ENCODE measurements around the gene PLEKHF1.

The PLEKHF1 gene

DNA sequence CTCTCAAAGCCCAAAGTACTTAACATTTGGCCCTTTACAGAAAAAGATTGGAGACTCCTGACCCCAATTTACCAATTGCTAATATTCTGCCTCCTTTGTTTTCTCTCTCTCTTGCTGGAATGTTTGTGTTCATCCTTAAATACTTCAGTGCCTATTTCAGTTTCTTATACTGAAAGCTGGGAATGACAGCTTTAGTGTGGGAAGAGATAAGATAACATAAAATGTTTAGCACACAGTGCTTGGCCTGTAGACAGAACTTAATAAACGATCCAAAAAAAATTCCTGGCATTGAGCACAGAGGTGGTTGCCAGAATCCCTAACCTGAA, 3.0 kb upstream of the PLEKHF1 start:
- peak overlapping the region; percentile 70 for H3K27ac ChIP-seq
- no peak for TF ChIP-seq ZFX (IDR thresholded peaks at IDR 0.05)
- TF ChIP-seq, protein P1, sequence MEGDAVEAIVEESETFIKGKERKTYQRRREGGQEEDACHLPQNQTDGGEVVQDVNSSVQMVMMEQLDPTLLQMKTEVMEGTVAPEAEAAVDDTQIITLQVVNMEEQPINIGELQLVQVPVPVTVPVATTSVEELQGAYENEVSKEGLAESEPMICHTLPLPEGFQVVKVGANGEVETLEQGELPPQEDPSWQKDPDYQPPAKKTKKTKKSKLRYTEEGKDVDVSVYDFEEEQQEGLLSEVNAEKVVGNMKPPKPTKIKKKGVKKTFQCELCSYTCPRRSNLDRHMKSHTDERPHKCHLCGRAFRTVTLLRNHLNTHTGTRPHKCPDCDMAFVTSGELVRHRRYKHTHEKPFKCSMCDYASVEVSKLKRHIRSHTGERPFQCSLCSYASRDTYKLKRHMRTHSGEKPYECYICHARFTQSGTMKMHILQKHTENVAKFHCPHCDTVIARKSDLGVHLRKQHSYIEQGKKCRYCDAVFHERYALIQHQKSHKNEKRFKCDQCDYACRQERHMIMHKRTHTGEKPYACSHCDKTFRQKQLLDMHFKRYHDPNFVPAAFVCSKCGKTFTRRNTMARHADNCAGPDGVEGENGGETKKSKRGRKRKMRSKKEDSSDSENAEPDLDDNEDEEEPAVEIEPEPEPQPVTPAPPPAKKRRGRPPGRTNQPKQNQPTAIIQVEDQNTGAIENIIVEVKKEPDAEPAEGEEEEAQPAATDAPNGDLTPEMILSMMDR (conservative IDR thresholded peaks at IDR 0.05) = no peak

DNA sequence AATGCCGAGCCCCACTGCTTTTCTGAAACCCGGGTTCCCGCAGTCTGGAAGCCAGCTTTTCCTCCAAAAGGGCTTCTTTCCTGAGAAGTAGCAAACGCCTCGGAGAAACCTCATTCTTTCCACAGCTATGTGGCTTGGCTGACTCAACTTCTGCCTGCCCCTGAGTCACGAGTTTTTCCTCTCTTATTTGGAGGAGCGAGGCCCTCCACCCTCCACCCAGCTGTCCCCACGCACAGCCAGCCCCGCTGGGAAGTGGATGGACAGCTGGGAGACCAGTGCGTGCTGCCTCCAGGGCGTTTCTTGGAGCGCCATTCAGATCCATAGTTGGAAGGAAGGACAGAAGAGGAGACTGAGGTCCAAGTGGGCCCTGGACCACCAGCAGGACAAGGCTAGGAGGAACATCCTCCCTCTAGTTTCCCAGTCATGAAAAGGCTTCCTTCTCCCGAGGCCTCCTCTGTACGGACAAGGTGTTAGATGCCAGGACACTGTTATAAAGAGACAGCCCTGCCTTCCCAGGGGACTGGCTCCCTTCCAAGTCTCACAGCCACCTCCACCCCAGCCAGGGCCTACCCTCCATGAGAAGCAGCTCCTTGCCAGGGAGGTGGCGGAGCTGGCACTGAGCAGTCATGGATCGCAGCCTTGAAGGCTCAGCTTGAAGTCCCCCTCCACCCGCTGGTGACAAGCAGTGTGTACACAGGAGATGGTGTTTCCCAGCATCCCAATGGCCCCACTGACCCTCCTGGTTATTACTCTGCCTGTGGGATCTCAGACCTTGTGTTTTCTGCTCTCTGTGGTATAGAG, 2.5 kb upstream of the PLEKHF1 start:
- peak overlapping the region; percentile 70 for H3K27ac ChIP-seq

DNA sequence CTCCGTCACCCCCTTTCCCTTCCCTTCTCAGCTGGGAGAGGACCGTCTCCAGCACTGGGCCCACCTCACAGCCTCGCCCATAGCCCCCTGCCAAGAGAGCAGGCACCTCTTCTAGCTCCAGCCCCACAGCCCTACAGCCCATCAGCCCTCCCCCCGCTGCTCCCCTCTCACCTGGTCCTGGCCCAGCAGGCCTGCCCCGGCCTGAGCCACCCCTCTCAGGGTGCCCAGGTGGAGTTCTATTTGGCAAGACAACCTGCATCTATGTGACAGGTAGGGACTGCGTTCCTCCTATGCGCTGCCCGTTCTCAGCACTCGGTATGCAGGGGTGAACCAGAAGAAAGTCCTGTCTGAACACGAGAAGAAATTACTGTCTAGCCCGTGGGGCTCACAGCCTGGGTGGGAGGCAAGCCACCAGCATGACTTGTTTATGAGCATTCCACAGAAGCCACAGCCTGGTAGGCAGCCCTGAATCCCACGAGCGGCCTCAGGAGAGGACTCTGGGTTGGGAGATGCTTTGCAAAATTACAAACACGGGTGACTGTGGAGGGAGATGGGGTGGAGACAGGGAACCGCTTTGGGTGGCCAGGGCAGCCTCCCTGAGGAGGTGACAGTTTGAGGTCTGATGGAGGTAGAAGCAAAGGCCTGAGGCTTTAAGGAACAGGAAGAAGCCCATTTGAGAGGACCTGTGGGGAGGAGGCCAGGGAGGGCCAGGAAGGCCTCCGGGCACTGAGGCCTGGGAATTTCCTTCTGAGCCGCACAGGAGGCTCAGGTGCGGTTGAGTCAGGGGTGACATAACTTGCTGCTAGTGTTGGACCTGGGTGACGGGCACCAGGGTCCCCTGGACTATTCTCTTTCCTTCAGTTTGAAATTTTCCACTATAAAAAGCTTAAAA, 1.2 kb upstream of the PLEKHF1 start:
- TF ChIP-seq ZFX (IDR thresholded peaks at IDR 0.05) = no peak
- TF ChIP-seq, protein P1 (conservative IDR thresholded peaks at IDR 0.05) = no peak
- H3K27ac ChIP-seq = peak overlapping the region; percentile 86

More for the DNA sequence above, 2.5 kb upstream of the PLEKHF1 start:
- no peak for TF ChIP-seq ZFX (IDR thresholded peaks at IDR 0.05)
- TF ChIP-seq, protein P1 (conservative IDR thresholded peaks at IDR 0.05) = no peak

DNA sequence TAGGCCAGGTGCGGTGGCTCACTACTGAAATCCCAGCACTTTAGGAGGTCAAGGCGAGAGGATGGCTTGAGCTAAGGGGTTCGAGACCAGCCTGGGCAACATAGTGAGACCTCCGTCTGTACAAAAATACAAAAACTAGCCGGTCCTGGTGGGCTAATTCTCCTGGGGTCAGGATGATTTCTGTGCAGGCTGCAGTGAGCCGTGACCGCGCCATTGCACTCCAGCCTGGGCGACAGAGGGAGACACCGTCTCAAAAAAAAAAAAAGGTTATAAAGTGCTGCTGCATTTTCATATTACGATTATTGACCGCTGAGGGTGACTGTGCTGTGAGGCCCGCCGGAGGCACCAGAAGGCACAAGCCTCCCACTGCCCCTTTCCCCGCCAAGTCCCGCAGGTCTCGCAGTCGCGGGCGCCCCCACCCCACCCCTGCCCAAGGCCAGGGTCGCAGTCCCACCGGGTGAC, 477 bp upstream of the PLEKHF1 start:
- no peak for TF ChIP-seq ZFX (IDR thresholded peaks at IDR 0.05)
- TF ChIP-seq, protein P1 (conservative IDR thresholded peaks at IDR 0.05) = no peak; the same call in 1 of the 2 replicates
- peak overlapping the region; percentile 86 for H3K27ac ChIP-seq

DNA sequence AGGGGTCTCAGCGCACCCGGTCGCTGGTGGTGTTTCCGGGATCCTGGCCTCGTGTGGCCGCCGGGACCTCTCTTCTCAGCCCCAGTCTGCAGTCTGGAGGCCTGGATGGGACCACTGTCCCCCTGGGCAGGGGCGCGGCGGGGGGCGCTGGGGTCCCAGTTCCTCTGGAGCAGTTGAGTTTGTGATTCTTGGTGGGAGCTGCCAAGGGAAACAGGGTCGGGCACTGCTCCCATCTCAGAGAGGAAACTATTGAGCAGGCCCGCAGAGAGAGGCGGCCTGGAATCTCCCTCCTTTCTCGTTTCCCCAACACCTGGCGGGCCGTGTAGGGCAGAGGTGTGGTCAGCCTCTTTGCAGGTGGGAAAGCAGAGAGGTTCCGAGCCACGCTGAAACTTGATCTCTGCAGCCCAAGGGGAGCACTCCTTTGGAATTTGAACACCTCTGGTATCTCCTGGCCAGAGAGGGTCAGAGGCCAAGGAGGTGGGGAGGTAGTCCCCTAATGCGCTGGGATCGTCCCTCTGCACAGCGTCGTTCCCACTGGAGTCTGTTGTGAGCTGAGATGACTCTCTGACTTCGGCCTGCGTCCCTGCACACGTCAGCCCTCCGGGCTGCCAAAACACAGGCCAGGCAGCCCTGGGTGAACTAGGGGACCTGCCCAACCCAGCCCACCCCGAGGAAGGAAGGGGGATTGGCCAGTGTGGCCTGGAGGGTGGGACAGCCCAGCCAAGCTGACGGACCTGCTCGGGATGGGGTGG, 741 bp downstream of the PLEKHF1 start:
- peak overlapping the region; percentile 86 for H3K27ac ChIP-seq
- TF ChIP-seq ZFX (IDR thresholded peaks at IDR 0.05) = 0 out of 2 replicates have a peak, but pooled peaks have one; percentile 55
- TF ChIP-seq, protein P1 (conservative IDR thresholded peaks at IDR 0.05) = no peak

DNA sequence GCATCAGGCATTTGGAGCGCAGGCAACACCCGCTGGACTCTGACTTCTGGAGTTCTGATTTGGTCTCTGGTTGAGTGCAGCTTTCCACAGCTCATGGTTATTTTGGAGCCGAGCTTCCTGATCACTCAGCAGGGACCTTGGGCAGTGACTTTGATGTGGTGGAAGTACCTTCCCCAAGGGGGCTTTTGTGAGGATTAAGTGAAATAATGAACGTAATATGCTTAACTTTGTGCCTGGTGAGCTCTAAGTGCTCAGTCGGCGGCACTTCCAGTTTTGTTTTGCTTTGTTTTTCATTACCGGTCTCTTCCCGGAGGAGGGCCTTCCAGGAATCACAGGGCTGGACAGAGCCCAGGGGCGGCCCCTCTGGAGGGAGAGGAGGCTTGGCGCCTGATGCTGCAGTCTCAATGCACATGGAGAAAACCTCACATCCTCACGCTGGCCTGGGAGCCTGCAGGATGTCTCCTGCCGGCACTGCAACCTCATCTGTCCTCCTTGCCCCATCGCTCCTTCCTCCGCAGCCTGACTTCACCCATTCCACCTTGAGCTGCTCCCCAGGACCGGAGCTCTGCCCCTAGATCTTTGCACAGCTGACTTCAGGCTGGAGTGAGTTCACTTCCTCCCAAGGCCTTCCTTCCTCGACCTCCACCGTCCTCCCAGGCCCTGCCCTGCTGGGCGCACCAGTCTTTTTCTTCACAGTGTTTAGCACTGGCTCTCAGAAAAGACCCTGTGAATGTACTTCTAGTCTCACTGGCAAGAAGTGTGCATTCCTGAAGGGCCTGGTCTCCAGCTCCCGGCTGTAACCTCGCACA, 1.5 kb downstream of the PLEKHF1 start:
- H3K27ac ChIP-seq = peak overlapping the region; percentile 86
- TF ChIP-seq ZFX (IDR thresholded peaks at IDR 0.05) = no peak; the same call in 1 of the 2 replicates
- TF ChIP-seq, protein P1 (conservative IDR thresholded peaks at IDR 0.05) = no peak
